ENCODE results near the gene SYNPO. TPM values are rescaled to one million over a fixed set of nuclear protein-coding genes. Genes with fewer than 3 reads are reported as not detected.

The SYNPO gene
- total and polyA plus RNA-seq, 2 experiments from 2014 or later = 7.1 to 8.4 TPM

DNA sequence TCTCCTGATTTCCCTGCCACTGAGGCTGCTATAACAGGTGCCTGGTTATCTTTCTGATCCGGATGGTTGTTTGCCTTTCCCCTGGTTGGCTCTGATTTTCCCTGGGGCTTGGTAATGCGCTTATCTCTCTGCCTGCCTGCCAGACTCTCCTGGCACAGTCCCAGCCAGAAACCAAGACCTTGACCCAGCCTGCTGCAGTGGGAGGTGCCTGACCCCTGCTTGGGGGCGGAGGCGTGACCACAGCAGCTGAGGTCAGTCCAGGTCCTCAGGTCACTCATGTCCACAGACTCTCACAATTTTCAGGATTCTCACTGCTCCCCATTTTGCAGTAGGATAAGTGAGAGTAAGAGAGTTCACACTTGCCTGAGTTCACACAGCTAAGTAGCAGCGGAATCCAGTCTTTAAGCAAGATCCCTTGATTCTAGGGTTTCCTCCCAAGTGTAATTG lies 24.4 kb upstream of the SYNPO start:
- H4K20me1 ChIP-seq (ENCODE audit: insufficient read depth, poor library complexity, severe bottlenecking) = no peaks in the 10 kb centered on the region
- WGBS (ENCODE audit: low lambda C conversion rate, missing lambda C conversion rate) = 61% methylated on average over 5 of the region's 5 CpGs
- no peak overlapping the region for H3K4me3 ChIP-seq
- H2AFZ ChIP-seq = no peak overlapping the region
- H3K27ac ChIP-seq = peak overlapping the region; percentile 49
- no peaks in the 10 kb centered on the region for H3K9me2 ChIP-seq (replicated peaks; ENCODE audit: insufficient read depth)
- H3K79me2 ChIP-seq = no peaks in the 10 kb centered on the region
- peaks cover 60% of the 10 kb centered on the region for H3K4me1 ChIP-seq (ENCODE audit: insufficient read depth)
- no peak for DNase-seq (ENCODE audit: low spot score)
- no peaks in the 10 kb centered on the region for H3K27me3 ChIP-seq
- H3K9me3 ChIP-seq (ENCODE audit: low read depth) = no peaks in the 10 kb centered on the region
- no peaks in the 10 kb centered on the region for H3K36me3 ChIP-seq (replicated peaks; ENCODE audit: insufficient read depth, low read depth)
- H3K4me2 ChIP-seq = no peak overlapping the region
- no peak for TF ChIP-seq EZH2 (IDR thresholded peaks at IDR 0.05; ENCODE audit: borderline replicate concordance)
- TF ChIP-seq, protein P1, sequence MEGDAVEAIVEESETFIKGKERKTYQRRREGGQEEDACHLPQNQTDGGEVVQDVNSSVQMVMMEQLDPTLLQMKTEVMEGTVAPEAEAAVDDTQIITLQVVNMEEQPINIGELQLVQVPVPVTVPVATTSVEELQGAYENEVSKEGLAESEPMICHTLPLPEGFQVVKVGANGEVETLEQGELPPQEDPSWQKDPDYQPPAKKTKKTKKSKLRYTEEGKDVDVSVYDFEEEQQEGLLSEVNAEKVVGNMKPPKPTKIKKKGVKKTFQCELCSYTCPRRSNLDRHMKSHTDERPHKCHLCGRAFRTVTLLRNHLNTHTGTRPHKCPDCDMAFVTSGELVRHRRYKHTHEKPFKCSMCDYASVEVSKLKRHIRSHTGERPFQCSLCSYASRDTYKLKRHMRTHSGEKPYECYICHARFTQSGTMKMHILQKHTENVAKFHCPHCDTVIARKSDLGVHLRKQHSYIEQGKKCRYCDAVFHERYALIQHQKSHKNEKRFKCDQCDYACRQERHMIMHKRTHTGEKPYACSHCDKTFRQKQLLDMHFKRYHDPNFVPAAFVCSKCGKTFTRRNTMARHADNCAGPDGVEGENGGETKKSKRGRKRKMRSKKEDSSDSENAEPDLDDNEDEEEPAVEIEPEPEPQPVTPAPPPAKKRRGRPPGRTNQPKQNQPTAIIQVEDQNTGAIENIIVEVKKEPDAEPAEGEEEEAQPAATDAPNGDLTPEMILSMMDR (IDR thresholded peaks at IDR 0.05; ENCODE audit: poor library complexity) = no peak
- no peak for TF ChIP-seq EZH2phosphoT487 (IDR thresholded peaks at IDR 0.05; ENCODE audit: low read depth, severe bottlenecking, unreplicated experiment)

DNA sequence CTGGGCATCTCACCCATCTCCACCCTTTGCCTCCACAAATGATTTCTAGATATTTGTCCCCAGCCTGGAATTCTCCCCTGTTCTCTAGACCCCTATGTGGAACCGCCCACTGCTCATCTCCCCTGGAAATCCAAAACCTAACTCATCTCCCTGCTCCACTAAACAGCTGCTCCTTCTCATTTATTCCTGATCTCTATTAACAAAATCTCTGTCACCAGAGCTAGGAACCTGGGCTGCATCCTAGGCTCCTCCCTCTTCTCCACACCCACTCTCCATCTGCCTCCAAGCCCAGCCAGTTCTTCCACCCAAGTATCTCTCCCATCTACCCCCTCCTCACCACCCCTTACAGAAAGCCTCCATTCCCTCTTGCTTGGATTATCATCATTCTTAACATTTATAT lies 24.0 kb upstream of the SYNPO start:
- no peak for DNase-seq (ENCODE audit: low spot score)
- no peak for TF ChIP-seq EZH2phosphoT487 (IDR thresholded peaks at IDR 0.05; ENCODE audit: low read depth, severe bottlenecking, unreplicated experiment)
- TF ChIP-seq, protein P1 (IDR thresholded peaks at IDR 0.05; ENCODE audit: poor library complexity) = no peak
- no peak for TF ChIP-seq EZH2 (IDR thresholded peaks at IDR 0.05; ENCODE audit: borderline replicate concordance)
- no peaks in the 10 kb centered on the region for H3K9me3 ChIP-seq (ENCODE audit: low read depth)
- peaks cover 60% of the 10 kb centered on the region for H3K4me1 ChIP-seq (ENCODE audit: insufficient read depth)
- no peak overlapping the region for H2AFZ ChIP-seq
- H3K4me2 ChIP-seq = no peak overlapping the region
- WGBS (ENCODE audit: low lambda C conversion rate, missing lambda C conversion rate) = 89% methylated on average over 1 of the region's 1 CpG
- no peaks in the 10 kb centered on the region for H3K27me3 ChIP-seq
- H3K9me2 ChIP-seq (replicated peaks; ENCODE audit: insufficient read depth) = no peaks in the 10 kb centered on the region
- H3K4me3 ChIP-seq = no peak overlapping the region
- H3K36me3 ChIP-seq (replicated peaks; ENCODE audit: insufficient read depth, low read depth) = no peaks in the 10 kb centered on the region
- no peaks in the 10 kb centered on the region for H3K79me2 ChIP-seq
- peak overlapping the region; percentile 7 for H3K27ac ChIP-seq
- H4K20me1 ChIP-seq (ENCODE audit: insufficient read depth, poor library complexity, severe bottlenecking) = no peaks in the 10 kb centered on the region

DNA sequence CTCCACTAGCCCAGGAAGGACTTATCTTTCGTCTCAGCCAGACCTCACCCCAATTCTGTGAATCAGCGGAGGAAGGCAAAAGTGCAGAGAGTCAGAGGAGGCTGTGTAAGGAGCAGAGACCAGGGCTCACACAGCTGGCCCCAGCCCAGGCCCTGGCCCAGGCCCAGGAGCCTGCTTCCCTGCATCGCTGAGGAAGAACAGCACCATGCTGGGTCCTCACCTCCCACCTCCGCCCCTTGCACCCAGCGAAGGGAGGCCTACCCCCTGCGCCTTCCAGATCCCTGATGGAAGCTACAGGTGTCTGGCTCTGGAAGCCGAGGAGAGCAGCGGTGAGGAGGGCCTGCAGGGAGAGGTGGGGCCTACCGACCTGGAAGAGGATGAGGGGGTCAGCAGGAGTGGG lies 22.3 kb upstream of the SYNPO start:
- H3K4me1 ChIP-seq (ENCODE audit: insufficient read depth) = peaks cover 53% of the 10 kb centered on the region
- H4K20me1 ChIP-seq (ENCODE audit: insufficient read depth, poor library complexity, severe bottlenecking) = no peaks in the 10 kb centered on the region
- TF ChIP-seq, protein P1 (IDR thresholded peaks at IDR 0.05; ENCODE audit: poor library complexity) = no peak
- TF ChIP-seq EZH2 (IDR thresholded peaks at IDR 0.05; ENCODE audit: borderline replicate concordance) = no peak
- TF ChIP-seq EZH2phosphoT487 (IDR thresholded peaks at IDR 0.05; ENCODE audit: low read depth, severe bottlenecking, unreplicated experiment) = no peak
- 71% methylated on average over 9 of the region's 9 CpGs for WGBS (ENCODE audit: low lambda C conversion rate, missing lambda C conversion rate)
- no peaks in the 10 kb centered on the region for H3K9me2 ChIP-seq (replicated peaks; ENCODE audit: insufficient read depth)
- H3K36me3 ChIP-seq (replicated peaks; ENCODE audit: insufficient read depth, low read depth) = no peaks in the 10 kb centered on the region
- H3K27me3 ChIP-seq = no peaks in the 10 kb centered on the region
- no peak overlapping the region for H3K4me3 ChIP-seq
- H3K79me2 ChIP-seq = no peaks in the 10 kb centered on the region
- H3K9me3 ChIP-seq (ENCODE audit: low read depth) = no peaks in the 10 kb centered on the region
- no peak overlapping the region for H3K4me2 ChIP-seq
- DNase-seq (ENCODE audit: low spot score) = no peak
- H2AFZ ChIP-seq = no peak overlapping the region
- peak overlapping the region; percentile 67 for H3K27ac ChIP-seq

All from hepatocyte (in vitro differentiated cells).